OCI-M2 (cell line): ENCODE results near the gene PEMT.

Source experiments
- DNase-seq: peaks from one replicate; lab custom pipeline; 2025; ENCODE audit not compliant: unreplicated experiment; lab: John Stamatoyannopoulos, UW

The PEMT gene

GRCh38 chr17:17553217-17554195 is 38.0 kb downstream of the PEMT start:
- no peak for DNase-seq

GRCh38 chr17:17552351-17553216 is 38.9 kb downstream of the PEMT start:
- DNase-seq, result no peak

- no peak for DNase-seq
Observed at GRCh38 chr17:17551361-17551760, 40.1 kb downstream of the PEMT start.

- no peak for DNase-seq
Observed at GRCh38 chr17:17549732-17550366, 41.7 kb downstream of the PEMT start.

- no peak for DNase-seq
Observed at GRCh38 chr17:17548044-17548443, 43.5 kb downstream of the PEMT start.

- no peak for DNase-seq
Observed at GRCh38 chr17:17547210-17547764, 44.2 kb downstream of the PEMT start.

GRCh38 chr17:17546399-17547185 is 44.9 kb downstream of the PEMT start:
- no peak for DNase-seq

GRCh38 chr17:17545984-17546383 is 45.5 kb downstream of the PEMT start:
- no peak for DNase-seq

- no peak for DNase-seq
Observed at GRCh38 chr17:17545031-17545820, 46.3 kb downstream of the PEMT start.

- no peak for DNase-seq
Observed at GRCh38 chr17:17542906-17543635, 48.4 kb downstream of the PEMT start.

GRCh38 chr17:17541640-17542001 is 49.9 kb downstream of the PEMT start:
- DNase-seq, result no peak

GRCh38 chr17:17540935-17541639 is 50.4 kb downstream of the PEMT start:
- DNase-seq, result no peak

GRCh38 chr17:17540278-17540906 is 51.1 kb downstream of the PEMT start:
- DNase-seq, result no peak

GRCh38 chr17:17539591-17539990 is 51.9 kb downstream of the PEMT start:
- no peak for DNase-seq

- DNase-seq, result no peak
Observed at GRCh38 chr17:17538417-17539391, 52.8 kb downstream of the PEMT start.

- DNase-seq, result no peak
Observed at GRCh38 chr17:17537311-17538099, 54.0 kb downstream of the PEMT start.
